IgD-negative memory B cell (primary cell): ENCODE results near the gene TADA3. TPM values are rescaled to one million over a fixed set of nuclear protein-coding genes. Genes with fewer than 3 reads are reported as not detected.

Experiments
- H3K27ac Mint-ChIP-seq, 3 donors: one replicate each; pipeline ENCODE4 v1.8.0; 2020 to 2022; ENCODE audit warnings: mild to moderate bottlenecking in 3 of 3, mixed read lengths in 3 of 3, moderate library complexity in 1 of 3
- H3K27me3 Mint-ChIP-seq: one replicate; pipeline ENCODE4 v1.8.0; 2021; ENCODE audit warnings: mixed read lengths
- H3K36me3 Mint-ChIP-seq: one replicate; pipeline ENCODE4 v1.8.0; 2020; ENCODE audit warnings: mild to moderate bottlenecking, mixed read lengths
- H3K4me1 Mint-ChIP-seq, 3 donors: one replicate each; pipeline ENCODE4 v1.8.0; 2020 to 2022; ENCODE audit warnings: mixed read lengths in 3 of 3, mild to moderate bottlenecking in 1 of 3
- H3K4me3 Mint-ChIP-seq, 4 donors: one replicate each; pipeline ENCODE4 v1.8.0; 2020 to 2022; ENCODE audit warnings: mild to moderate bottlenecking in 4 of 4, mixed read lengths in 4 of 4, moderate library complexity in 3 of 4
- H3K9me3 Mint-ChIP-seq, 3 donors: one replicate each; pipeline ENCODE4 v1.8.0; 2020 to 2021; ENCODE audit warnings: mixed read lengths in 3 of 3, mild to moderate bottlenecking in 1 of 3
- polyA plus RNA-seq: library from polyadenylated mRNA; unstranded; fragments of 300-500 nt; fragmentation: Illumina TruSeq; gene quantifications from one replicate; pipeline ENCODE4 v1.2.3, GENCODE V29; 2021

Gene TADA3
- polyA plus RNA-seq, 1 donor from 2014 or later: 52.6 TPM

DNA sequence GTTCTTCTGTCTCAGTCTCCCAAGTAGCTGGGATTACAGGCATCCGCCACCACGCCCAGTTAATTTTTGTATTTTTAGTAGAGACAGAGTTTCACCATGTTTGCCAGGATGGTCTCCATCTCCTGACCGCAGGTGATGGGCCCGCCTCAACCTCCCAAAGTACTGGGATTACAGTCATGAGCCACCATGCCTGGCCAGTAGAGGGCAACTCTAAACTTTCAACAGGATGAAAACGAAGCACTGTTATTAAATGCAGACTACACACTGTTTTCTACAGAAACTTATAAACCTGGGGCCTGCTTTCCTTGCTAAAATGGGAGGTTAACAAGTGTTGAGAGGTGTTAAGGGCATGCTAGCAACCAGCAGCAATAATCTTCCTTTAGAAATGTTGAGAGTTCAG is 8.3 kb upstream of the TADA3 start:
- Mint-ChIP-seq H3K27ac (no peak overlapping the region), H3K36me3 (peaks cover 2% of the 10 kb centered on the region), H3K4me1 (peaks cover 7 to 12% (median 10%) of the 10 kb centered on the region in 3 donors), H3K4me3 (no peak overlapping the region), H3K27me3 (no peaks in the 10 kb centered on the region), H3K9me3 (no peaks in the 10 kb centered on the region)

DNA sequence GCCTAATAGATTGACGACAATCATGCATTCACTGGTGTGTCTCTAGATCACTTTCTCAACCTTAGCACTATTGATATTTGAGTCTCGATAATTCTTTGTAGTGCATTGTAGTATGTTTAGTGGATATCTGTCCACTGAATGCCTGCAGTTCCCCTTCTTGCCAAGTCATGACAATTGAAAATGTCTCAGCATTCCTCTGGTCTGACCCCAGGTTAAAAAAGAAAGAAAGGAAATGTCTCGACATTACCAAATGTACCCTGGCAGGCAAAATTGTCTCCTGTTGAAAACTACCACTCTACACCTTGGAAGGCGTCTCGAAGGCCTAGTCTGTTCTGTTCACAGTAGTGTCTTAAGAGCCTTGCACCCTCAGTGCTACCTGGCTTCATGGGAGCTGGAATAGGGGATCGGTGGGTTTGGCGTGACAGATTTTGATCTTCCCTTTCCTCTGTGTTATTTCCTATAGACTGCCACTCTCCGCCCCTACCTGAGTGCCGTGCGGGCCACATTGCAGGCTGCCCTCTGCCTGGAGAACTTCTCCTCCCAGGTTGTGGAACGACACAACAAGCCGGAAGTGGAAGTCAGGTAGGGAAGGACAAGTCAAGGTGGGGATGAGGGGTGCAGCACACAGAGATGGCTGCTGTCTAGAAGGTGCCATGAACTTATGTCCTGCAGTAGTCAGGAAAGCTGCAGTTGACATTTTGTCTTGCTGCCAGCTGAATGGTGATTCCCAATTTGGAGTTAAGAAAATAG is 5.1 kb upstream of the TADA3 start:
- Mint-ChIP-seq H3K9me3 (no peaks in the 10 kb centered on the region), H3K36me3 (peaks cover 4% of the 10 kb centered on the region), H3K27me3 (no peaks in the 10 kb centered on the region), H3K4me1 (peaks cover 16 to 27% (median 23%) of the 10 kb centered on the region in 3 donors), H3K27ac (no peak overlapping the region), H3K4me3 (no peak overlapping the region)

DNA sequence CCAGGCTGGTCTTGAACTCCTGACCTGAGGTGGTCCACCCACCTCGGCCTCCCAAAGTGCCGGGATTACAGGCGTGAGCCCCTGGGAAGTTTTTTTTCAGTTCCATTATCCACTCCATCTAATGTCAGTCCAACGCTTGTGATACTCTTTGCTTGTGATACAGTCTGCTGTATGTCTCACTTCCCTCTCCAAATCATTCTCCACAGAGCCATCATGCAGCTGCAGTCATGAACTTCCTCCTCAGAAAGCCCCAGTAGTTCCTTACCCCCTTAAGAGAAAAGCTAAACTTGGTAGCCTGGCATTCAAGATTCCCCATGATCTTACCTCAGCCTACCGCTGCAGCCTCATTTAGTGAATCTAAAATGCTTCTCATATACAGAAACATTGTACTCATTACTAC is 2.9 kb upstream of the TADA3 start:
- H3K27me3 Mint-ChIP-seq: no peaks in the 10 kb centered on the region
- peaks cover 21 to 39% (median 36%) of the 10 kb centered on the region in 3 donors for H3K4me1 Mint-ChIP-seq
- peaks cover 6% of the 10 kb centered on the region for H3K36me3 Mint-ChIP-seq
- peak overlapping the region; percentile 75 to 97 (median 81) for H3K4me3 Mint-ChIP-seq
- H3K9me3 Mint-ChIP-seq: no peaks in the 10 kb centered on the region
- H3K27ac Mint-ChIP-seq: peak overlapping the region; percentile 51 to 90 (median 75)

DNA sequence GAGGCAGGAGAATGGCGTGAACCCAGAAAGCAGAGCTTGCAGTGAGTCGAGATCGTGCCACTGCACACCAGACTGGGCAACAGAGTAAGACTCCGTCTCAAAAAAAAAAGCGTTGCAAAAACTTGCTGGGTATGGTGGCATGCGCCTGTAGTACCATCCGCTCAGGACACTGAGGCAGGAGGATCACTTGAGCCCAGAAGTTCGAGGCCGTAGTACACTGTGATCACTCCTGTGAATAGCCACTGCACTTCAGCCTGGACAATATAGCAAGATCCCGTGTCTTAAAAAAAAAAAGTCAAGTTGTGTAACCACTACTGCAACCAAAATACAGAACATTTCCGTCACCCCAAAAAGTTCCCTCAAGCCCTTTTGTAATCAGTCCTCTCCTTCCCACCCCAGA is 2.1 kb upstream of the TADA3 start:
- Mint-ChIP-seq H3K9me3 (no peaks in the 10 kb centered on the region), H3K27me3 (no peaks in the 10 kb centered on the region), H3K36me3 (peaks cover 7% of the 10 kb centered on the region), H3K27ac (peak overlapping the region in 2 of 3 donors; percentile 51 to 75), H3K4me1 (peaks cover 21 to 42% (median 36%) of the 10 kb centered on the region in 3 donors), H3K4me3 (peak overlapping the region; percentile 53 to 97 (median 87))

DNA sequence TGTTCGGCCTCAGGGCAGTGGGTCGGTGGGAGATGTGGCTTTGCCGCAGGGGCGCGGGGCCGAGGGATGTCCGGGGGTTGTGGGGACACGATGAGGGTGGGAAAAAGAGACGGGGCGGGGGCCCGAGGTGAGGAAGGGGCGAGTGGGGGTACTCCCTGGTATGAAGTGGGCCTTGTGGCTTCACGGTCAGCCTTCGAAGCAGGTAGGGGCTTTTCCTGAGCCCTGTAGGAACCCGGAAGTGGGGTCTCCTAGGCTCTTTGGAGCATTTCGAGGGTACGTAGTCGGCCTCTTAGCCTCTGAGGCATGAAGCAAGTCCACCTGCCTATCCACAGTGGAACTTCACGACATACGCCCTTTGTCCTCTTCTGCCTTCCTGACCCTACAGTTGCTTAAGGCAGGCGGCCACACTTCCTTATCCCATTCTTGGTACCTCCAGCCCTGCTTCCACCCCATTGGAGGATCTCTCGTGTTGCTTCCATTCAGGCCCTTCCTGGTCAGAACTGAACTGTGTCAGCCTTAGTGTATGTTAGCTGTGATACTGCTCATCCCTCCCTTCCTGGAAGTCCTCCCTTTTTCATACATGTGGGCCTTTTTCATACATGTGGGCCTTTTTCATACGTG is 998 bp upstream of the TADA3 start:
- peaks cover 10% of the 10 kb centered on the region for H3K36me3 Mint-ChIP-seq
- H3K27ac Mint-ChIP-seq: peak overlapping the region; percentile 75 to 99 (median 97)
- no peaks in the 10 kb centered on the region for H3K27me3 Mint-ChIP-seq
- H3K4me3 Mint-ChIP-seq: peak overlapping the region; percentile 78 to 97 (median 96)
- peaks cover 21 to 44% (median 40%) of the 10 kb centered on the region in 3 donors for H3K4me1 Mint-ChIP-seq
- no peaks in the 10 kb centered on the region for H3K9me3 Mint-ChIP-seq

DNA sequence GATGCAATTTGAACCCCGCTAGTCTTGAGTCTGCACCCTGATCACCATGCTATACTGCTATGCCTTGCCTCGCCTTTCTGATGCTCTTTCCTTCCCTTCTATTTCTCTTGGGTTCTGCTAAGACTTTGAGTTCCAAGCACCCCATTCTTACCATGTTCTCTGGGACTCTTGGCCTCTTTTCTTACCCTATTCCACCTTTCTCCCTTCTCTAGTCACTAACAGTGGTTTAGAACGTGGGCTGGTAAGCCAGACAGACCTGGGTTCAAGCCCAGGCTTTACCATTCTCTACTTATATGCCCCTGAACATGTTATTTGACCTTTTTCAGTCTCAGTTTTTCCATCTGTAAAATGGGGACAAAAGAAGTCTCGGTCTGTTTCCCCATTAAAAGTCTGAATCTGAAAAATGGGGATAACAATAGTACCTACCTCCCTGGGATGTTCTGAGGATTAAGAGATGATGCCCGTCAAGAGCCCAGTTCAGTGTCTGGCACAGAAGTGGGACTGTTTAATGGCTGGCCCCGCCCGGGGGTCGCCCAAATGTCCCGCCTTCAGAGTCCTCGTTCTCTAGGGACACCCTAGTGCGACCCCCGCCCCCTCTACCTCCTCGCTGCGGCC is 376 bp downstream of the TADA3 start:
- Mint-ChIP-seq H3K4me3 (peak overlapping the region; percentile 78 to 97 (median 96)), H3K36me3 (peaks cover 15% of the 10 kb centered on the region), H3K9me3 (no peaks in the 10 kb centered on the region), H3K27me3 (no peaks in the 10 kb centered on the region), H3K4me1 (peaks cover 22 to 42% (median 33%) of the 10 kb centered on the region in 3 donors), H3K27ac (peak overlapping the region; percentile 75 to 99 (median 97))

DNA sequence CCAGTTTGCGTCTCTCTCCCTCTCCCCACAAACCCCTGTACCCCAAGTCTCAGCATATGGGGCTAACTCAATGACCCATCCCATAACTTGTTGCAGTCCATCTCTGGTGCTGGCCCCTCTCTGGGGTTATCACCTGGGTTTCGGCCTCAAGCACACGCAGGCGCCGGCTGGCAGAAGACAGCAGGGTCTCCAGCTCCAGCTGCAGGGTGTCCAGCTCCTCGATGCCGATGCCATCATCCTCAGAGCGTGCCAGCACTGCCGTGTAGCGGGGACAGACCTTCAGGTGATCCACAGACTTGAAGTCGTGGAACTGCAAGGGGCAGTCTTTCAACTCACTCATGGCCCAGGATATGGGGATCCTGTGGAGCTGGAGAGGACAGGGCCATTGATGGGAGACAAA is 1.1 kb downstream of the TADA3 start:
- Mint-ChIP-seq H3K36me3 (peaks cover 17% of the 10 kb centered on the region), H3K4me3 (peak overlapping the region; percentile 45 to 97 (median 87))

DNA sequence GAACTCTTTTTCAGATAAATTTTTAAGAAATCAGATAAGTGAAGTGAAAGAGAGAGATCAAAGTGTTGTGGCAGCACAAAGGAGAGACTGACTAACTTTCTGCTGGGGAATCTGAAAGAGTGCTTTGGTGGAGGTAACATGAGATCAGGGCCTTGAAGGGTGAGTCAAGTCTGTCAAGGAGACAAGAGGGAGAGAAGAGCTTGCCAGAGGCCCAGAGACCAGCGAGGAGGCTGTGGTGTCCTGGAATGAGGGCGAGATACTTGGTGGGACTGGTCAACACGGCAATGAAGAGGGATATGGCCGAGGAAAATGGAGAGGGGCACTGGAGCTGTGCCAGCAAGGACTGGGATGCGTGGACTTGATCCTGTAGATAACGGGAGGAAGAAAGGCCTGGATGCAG is 4.6 kb downstream of the TADA3 start:
- Mint-ChIP-seq H3K36me3 (peaks cover 17% of the 10 kb centered on the region), H3K9me3 (no peaks in the 10 kb centered on the region), H3K4me3 (peak overlapping the region in 2 of 4 donors; percentile 14 to 78), H3K27ac (peak overlapping the region in 2 of 3 donors; percentile 11 to 14), H3K27me3 (no peaks in the 10 kb centered on the region), H3K4me1 (peaks cover 14 to 27% (median 18%) of the 10 kb centered on the region in 3 donors)

More for the DNA sequence above, 1.1 kb downstream of the TADA3 start:
- Mint-ChIP-seq H3K27me3 (no peaks in the 10 kb centered on the region), H3K27ac (peak overlapping the region; percentile 44 to 99 (median 75)), H3K9me3 (no peaks in the 10 kb centered on the region), H3K4me1 (peaks cover 21 to 40% (median 34%) of the 10 kb centered on the region in 3 donors)

DNA sequence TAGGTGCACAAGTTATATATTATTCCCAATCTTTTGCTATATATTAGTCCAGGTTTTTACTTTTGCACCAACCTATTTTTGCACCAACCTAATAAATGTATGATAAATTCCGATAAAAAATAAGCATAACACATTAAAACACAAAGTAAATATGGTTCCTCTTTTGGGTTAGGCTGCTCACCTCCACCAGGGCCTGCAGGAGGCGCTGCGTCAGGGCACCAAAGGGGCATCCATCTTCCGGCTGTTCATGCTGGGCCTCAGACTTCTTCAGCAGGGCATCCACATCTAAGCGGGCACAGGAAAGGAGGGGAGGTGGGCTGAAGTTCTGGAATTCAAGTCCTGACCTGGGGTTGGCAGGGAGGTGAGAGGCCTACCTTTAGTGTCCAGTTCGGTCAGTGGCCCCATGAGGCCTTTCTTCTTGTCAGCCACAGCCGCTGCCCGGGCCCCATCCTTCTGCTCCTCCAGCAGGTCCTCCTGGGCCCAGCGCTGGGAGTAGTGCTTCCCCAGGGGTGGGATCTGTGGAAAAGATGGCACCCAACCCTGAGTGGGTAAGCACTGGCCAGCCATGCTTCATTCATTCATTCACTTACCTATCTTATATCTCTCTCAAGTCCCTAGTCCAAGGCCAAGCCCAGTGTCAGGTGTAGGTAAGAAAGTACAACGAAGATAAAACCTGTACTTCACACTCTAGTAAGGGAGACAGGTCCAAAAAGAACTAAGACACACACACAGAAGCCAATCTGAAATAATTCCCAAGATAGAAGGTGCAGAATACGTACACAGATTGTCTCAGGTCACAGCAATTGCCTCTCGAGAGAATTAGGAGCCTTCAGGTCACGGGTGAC is 5.2 kb downstream of the TADA3 start:
- no peaks in the 10 kb centered on the region for H3K9me3 Mint-ChIP-seq
- H3K36me3 Mint-ChIP-seq: peaks cover 17% of the 10 kb centered on the region
- H3K4me1 Mint-ChIP-seq: peaks cover 19 to 33% (median 24%) of the 10 kb centered on the region in 3 donors
- H3K27me3 Mint-ChIP-seq: no peaks in the 10 kb centered on the region
- peak overlapping the region in 1 of 4 donors; percentile 78 for H3K4me3 Mint-ChIP-seq
- H3K27ac Mint-ChIP-seq: peak overlapping the region in 1 of 3 donors; percentile 11

DNA sequence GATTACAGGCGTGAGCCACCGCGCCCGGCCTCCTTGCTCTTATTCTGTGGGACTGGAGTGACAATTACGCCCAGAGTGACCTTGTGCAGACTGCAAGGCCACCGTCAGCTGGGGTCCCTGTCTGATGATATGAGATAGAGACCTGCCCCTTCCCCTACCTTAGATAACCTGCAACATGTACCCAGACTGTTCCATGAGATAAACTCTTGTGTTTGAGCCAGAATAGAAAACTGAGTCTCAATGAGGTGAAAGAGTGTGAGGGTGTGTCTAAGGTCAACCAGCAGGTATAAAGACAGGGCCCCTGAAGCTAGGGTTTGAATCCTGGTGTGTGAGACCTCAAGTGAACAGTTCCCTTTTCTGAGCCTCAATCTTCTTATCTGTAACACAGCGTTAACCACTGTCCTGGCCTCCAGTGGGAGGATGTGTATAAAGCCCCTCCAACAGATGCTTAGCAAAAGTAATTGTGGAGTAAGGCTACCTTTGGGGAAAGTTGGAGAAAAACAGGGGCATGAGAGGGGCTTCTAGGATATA is 6.0 kb downstream of the TADA3 start:
- peaks cover 21 to 31% (median 22%) of the 10 kb centered on the region in 3 donors for H3K4me1 Mint-ChIP-seq
- H3K4me3 Mint-ChIP-seq: no peak overlapping the region
- peaks cover 17% of the 10 kb centered on the region for H3K36me3 Mint-ChIP-seq
- H3K27me3 Mint-ChIP-seq: no peaks in the 10 kb centered on the region
- no peaks in the 10 kb centered on the region for H3K9me3 Mint-ChIP-seq
- no peak overlapping the region for H3K27ac Mint-ChIP-seq

DNA sequence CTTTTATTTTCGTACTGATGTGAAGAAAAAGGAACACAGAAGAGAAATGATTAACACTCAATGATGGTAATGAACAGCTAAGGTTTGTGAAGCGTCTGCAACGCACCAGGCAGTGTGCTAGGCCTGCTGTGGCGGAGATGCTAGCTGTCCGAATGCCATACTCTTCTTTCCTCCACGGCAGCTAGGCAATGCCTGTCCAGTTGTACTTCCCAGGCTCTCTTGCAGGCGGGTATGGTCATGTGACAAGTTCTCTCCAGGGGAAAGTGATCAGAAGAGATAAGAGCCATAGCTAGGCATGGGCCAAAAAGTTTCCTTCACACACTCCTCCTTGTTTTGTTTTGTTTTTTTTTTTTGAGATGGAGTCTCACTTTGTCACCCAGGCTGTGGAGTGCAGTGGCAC is 6.7 kb downstream of the TADA3 start:
- peaks cover 25 to 30% (median 27%) of the 10 kb centered on the region in 3 donors for H3K4me1 Mint-ChIP-seq
- H3K9me3 Mint-ChIP-seq: no peaks in the 10 kb centered on the region
- H3K4me3 Mint-ChIP-seq: peak overlapping the region in 1 of 4 donors; percentile 79
- no peak overlapping the region for H3K27ac Mint-ChIP-seq
- H3K27me3 Mint-ChIP-seq: no peaks in the 10 kb centered on the region
- peaks cover 17% of the 10 kb centered on the region for H3K36me3 Mint-ChIP-seq

DNA sequence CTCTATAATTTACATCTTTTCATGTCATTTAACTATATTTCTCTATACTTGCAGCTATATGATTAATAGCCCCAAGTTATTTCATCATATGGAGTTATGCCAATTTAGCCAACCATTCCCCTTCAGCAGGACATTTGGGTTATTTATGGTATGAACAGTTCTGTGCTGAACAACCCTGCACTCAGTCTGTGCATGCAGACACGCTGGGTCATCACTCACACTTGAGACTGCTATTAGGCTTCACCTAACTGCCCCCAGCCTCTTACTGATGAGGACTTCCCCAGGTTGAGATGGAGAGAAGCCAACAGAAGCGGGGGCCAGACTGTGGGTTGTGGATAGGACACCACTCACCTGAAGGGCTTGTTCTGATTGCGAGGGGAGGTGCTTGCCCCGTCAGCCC is 7.3 kb downstream of the TADA3 start:
- no peaks in the 10 kb centered on the region for H3K27me3 Mint-ChIP-seq
- H3K27ac Mint-ChIP-seq: no peak overlapping the region
- H3K9me3 Mint-ChIP-seq: no peaks in the 10 kb centered on the region
- H3K4me1 Mint-ChIP-seq: peaks cover 31 to 33% (median 31%) of the 10 kb centered on the region in 3 donors
- peak overlapping the region in 1 of 4 donors; percentile 79 for H3K4me3 Mint-ChIP-seq
- peaks cover 14% of the 10 kb centered on the region for H3K36me3 Mint-ChIP-seq

DNA sequence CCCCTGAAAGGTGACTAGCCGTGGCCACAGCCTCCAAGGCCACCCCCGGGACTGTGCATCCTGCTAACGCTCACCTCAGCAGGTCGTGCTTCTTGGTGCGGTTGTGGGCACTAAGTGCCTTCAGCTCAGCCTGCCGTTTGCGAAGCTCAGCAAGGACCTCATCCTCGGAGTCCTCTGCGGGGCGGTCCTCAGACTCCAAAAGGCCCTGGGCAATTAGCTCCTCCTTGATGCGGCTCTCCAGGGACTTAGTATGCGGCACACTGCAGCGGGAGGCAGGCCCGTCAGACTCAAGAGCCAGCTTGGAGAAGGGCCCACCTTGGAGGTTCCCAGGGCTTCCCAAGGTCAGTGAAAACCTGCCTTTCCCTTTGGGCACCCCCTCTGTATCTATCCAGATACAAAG is 8.3 kb downstream of the TADA3 start:
- H3K4me3 Mint-ChIP-seq: no peak overlapping the region
- no peaks in the 10 kb centered on the region for H3K9me3 Mint-ChIP-seq
- H3K4me1 Mint-ChIP-seq: peaks cover 37 to 44% (median 39%) of the 10 kb centered on the region in 3 donors
- H3K36me3 Mint-ChIP-seq: peaks cover 11% of the 10 kb centered on the region
- no peak overlapping the region for H3K27ac Mint-ChIP-seq
- H3K27me3 Mint-ChIP-seq: no peaks in the 10 kb centered on the region

DNA sequence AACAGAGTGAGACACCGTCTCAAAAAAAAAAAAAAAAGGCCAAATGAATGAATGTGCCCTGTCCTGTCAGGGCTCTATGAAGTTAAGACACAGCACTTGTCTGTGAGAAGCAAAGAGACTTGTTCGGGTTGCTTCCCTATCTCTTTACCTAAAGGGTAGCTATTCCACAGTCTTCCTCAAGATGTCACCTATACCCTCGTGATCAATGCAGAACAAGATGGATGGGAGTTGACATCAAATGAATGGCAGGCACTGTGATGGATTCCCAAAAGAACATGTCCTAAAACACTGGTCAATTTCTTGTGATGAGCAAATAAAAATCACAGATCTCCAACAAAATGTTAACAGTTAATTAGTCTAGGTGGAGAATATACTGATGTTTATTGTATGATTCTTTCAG is 9.5 kb downstream of the TADA3 start:
- H3K4me1 Mint-ChIP-seq: peaks cover 41 to 46% (median 43%) of the 10 kb centered on the region in 3 donors
- H3K27ac Mint-ChIP-seq: peak overlapping the region in 2 of 3 donors; percentile 48 to 93

More for the DNA sequence above, 9.5 kb downstream of the TADA3 start:
- Mint-ChIP-seq H3K4me3 (peak overlapping the region in 3 of 4 donors; percentile 3 to 45 (median 43)), H3K36me3 (peaks cover 10% of the 10 kb centered on the region), H3K9me3 (no peaks in the 10 kb centered on the region), H3K27me3 (no peaks in the 10 kb centered on the region)
